ENCODE data around the gene G3BP2.
"Not testable (repeated sequence)": the region's sequence is repeated elsewhere in the genome, so short reads cannot be mapped to it uniquely, and the experiment has no call there.

The G3BP2 gene

GRCh38 chr4:75673027-75673958 lies at the start of gene G3BP2:
Gene G3BP2 (minus strand): TSS chr4:75673411. CDS start chr4:75662025, 11,386 bp downstream.
- peak; percentile 96 for DNase-seq

- DNase-seq = no peak
Observed at GRCh38 chr4:75722417-75722816, 49.2 kb upstream of the G3BP2 start.

- no peak for DNase-seq
Observed at GRCh38 chr4:75718529-75718928, 45.3 kb upstream of the G3BP2 start.

GRCh38 chr4:75717408-75717807 lies 44.2 kb upstream of the G3BP2 start:
- DNase-seq = no peak

GRCh38 chr4:75716054-75716453 lies 42.8 kb upstream of the G3BP2 start:
- not testable (repeated sequence) for DNase-seq

- DNase-seq = peak; percentile 11
Observed at GRCh38 chr4:75715105-75715799, 42.0 kb upstream of the G3BP2 start.

GRCh38 chr4:75714704-75715103 lies 41.5 kb upstream of the G3BP2 start:
- no peak for DNase-seq

- DNase-seq = no peak
Observed at GRCh38 chr4:75714011-75714410, 40.8 kb upstream of the G3BP2 start.

GRCh38 chr4:75710246-75710645 lies 37.0 kb upstream of the G3BP2 start:
- DNase-seq = no peak

GRCh38 chr4:75708218-75708691 lies 35.0 kb upstream of the G3BP2 start:
- DNase-seq = no peak

- no peak for DNase-seq
Observed at GRCh38 chr4:75705198-75705977, 32.2 kb upstream of the G3BP2 start.

GRCh38 chr4:75702919-75703411 lies 29.8 kb upstream of the G3BP2 start:
- no peak for DNase-seq

GRCh38 chr4:75699299-75699698 lies 26.1 kb upstream of the G3BP2 start:
- DNase-seq = no peak

- no peak for DNase-seq
Observed at GRCh38 chr4:75698963-75699228, 25.7 kb upstream of the G3BP2 start.

- DNase-seq = no peak
Observed at GRCh38 chr4:75698162-75698962, 25.2 kb upstream of the G3BP2 start.

GRCh38 chr4:75696581-75696980 lies 23.4 kb upstream of the G3BP2 start:
- DNase-seq = no peak

GRCh38 chr4:75696071-75696470 lies 22.9 kb upstream of the G3BP2 start:
- DNase-seq = no peak

- DNase-seq = not testable (repeated sequence)
Observed at GRCh38 chr4:75692066-75692465, 18.9 kb upstream of the G3BP2 start.

- not testable (repeated sequence) for DNase-seq
Observed at GRCh38 chr4:75687125-75687524, 13.9 kb upstream of the G3BP2 start.

GRCh38 chr4:75686346-75686745 lies 13.1 kb upstream of the G3BP2 start:
- DNase-seq = no peak

GRCh38 chr4:75685546-75686189 lies 12.5 kb upstream of the G3BP2 start:
- DNase-seq = no peak

Data from RPMI8226 (cell line).